ENCODE data around the gene UNC45B. TPM values are rescaled to one million over a fixed set of nuclear protein-coding genes. Genes with fewer than 3 reads are reported as not detected.

The UNC45B gene
- 1 to 10 TPM in 1 of 2 donors, under 1 TPM in 1; 0.68 to 1.1 TPM for total RNA-seq
- polyA plus RNA-seq (ENCODE audit: insufficient read depth, low read depth, low replicate concordance), result 2.2 TPM
- long read RNA-seq, donor 1, result 0 reads
- long read RNA-seq, donor 2, result 0 reads

GRCh38 chr17:35147375-35147905, at the start of gene UNC45B:
Gene UNC45B (plus strand): TSS chr17:35147817. CDS start chr17:35148264, 447 bp downstream.
- Histone ChIP-seq H3K27me3 (no peaks in the 10 kb centered on the region), H3K36me3 (ENCODE audit: low read depth, missing control alignments) (no peaks in the 10 kb centered on the region), H3K9me3 (no peaks in the 10 kb centered on the region), H3K4me3 (no peak within 1 kb of the TSS), H3K27ac (no peak within 1 kb of the TSS), H3K4me1 (no peaks in the 10 kb centered on the region)
- intact Hi-C loops (cut with DNase I; ENCODE audit: low total_unique reads), result no loop called here
- TF ChIP-seq POLR2A (IDR thresholded peaks at IDR 0.05) (no peak), CTCF (IDR thresholded peaks at IDR 0.05) (no peak)
- DNase-seq, result no peak
- 69% methylated on average over 4 of the region's 4 CpGs; no CpG with 5 or more reads in 1 of the 2 donors for WGBS, 2 donors

- Histone ChIP-seq H3K4me1 (no peaks in the 10 kb centered on the region), H3K27me3 (no peaks in the 10 kb centered on the region), H3K27ac (no peak overlapping the region), H3K4me3 (no peak overlapping the region), H3K36me3 (ENCODE audit: low read depth, missing control alignments) (no peaks in the 10 kb centered on the region), H3K9me3 (no peaks in the 10 kb centered on the region)
- no peak for DNase-seq
- intact Hi-C loops (cut with DNase I; ENCODE audit: low total_unique reads), result no loop called here
- no peak for TF ChIP-seq CTCF (IDR thresholded peaks at IDR 0.05)
- 92 to 100% methylated on average over 3 of the region's 3 CpGs for WGBS, 2 donors
Observed at GRCh38 chr17:35099908-35100307, 47.7 kb upstream of the UNC45B start.

GRCh38 chr17:35101036-35101435, 46.6 kb upstream of the UNC45B start:
- no peaks in the 10 kb centered on the region for H3K9me3 ChIP-seq
- no peak for DNase-seq
- no peak for TF ChIP-seq CTCF (IDR thresholded peaks at IDR 0.05)
- no peak for TF ChIP-seq POLR2A (IDR thresholded peaks at IDR 0.05)
- no peak overlapping the region for H3K4me3 ChIP-seq
- H3K27me3 ChIP-seq, result no peaks in the 10 kb centered on the region
- no peak overlapping the region for H3K27ac ChIP-seq
- H3K4me1 ChIP-seq, result no peaks in the 10 kb centered on the region
- no peaks in the 10 kb centered on the region for H3K36me3 ChIP-seq (ENCODE audit: low read depth, missing control alignments)
- intact Hi-C loops (cut with DNase I; ENCODE audit: low total_unique reads), result no loop called here
- WGBS, 2 donors, result 96 to 97% methylated on average over 6 to 14 of the region's 14 CpGs

- H3K36me3 ChIP-seq (ENCODE audit: low read depth, missing control alignments), result no peaks in the 10 kb centered on the region
- WGBS, 2 donors, result 93 to 94% methylated on average over 2 of the region's 2 CpGs
- H3K27me3 ChIP-seq, result no peaks in the 10 kb centered on the region
Observed at GRCh38 chr17:35101725-35102124, 45.9 kb upstream of the UNC45B start.

More at GRCh38 chr17:35101725-35102124, 45.9 kb upstream of the UNC45B start:
- TF ChIP-seq POLR2A (IDR thresholded peaks at IDR 0.05) (no peak), CTCF (IDR thresholded peaks at IDR 0.05) (no peak)
- no peaks in the 10 kb centered on the region for H3K9me3 ChIP-seq
- no peaks in the 10 kb centered on the region for H3K4me1 ChIP-seq
- no peak overlapping the region for H3K27ac ChIP-seq
- H3K4me3 ChIP-seq, result no peak overlapping the region
- intact Hi-C loops (cut with DNase I; ENCODE audit: low total_unique reads), result no loop called here
- DNase-seq, result no peak

Data from testis (tissue), 5 donors.